Lung (tissue), 12 donors: Measurements from ENCODE around the gene EHMT1. TPM values are rescaled to one million over a fixed set of nuclear protein-coding genes. Genes with fewer than 3 reads are reported as not detected.

Source experiments
- ATAC-seq: fragments of 200-7000 bp; cut with Tn5 transposase; one replicate; pipeline ENCODE4 v1.9.1; 2020; ENCODE audit warnings: moderate number of reproducible peaks; ENCODE audit not compliant: insufficient read depth, low FRiP score
- DNase-seq, 3 donors: peaks; one replicate each; pipeline ENCODE4 v3.0.0-alpha.2; 2013 to 2017
- H3K27ac ChIP-seq, 2 donors: one replicate each; pipeline ENCODE4 v1.5.1; 2013; ENCODE audit warnings: mild to moderate bottlenecking in 2 of 2, moderate library complexity in 2 of 2, control low read depth in 1 of 2, inconsistent platforms in 1 of 2, low read depth in 1 of 2, low read length in 1 of 2
- H3K27me3 ChIP-seq, 3 donors: one replicate each; pipeline ENCODE4 v1.5.1; 2013; ENCODE audit warnings: low read length in 2 of 3; ENCODE audit not compliant: control insufficient read depth in 3 of 3, insufficient read depth in 3 of 3
- H3K36me3 ChIP-seq, 4 donors: one replicate each; pipeline ENCODE4 v1.5.1; 2013; ENCODE audit warnings: low read length in 4 of 4, mild to moderate bottlenecking in 1 of 4, moderate library complexity in 1 of 4; ENCODE audit not compliant: control insufficient read depth in 4 of 4, insufficient read depth in 4 of 4
- H3K4me1 ChIP-seq, 5 donors: one replicate each; pipeline ENCODE4 v1.5.1; 2013; ENCODE audit warnings: low read length in 5 of 5, mild to moderate bottlenecking in 2 of 5, moderate library complexity in 1 of 5; ENCODE audit not compliant: control insufficient read depth in 5 of 5, insufficient read depth in 5 of 5
- H3K4me3 ChIP-seq: one replicate; pipeline ENCODE4 v1.5.1; 2013; ENCODE audit warnings: mild to moderate bottlenecking, control low read depth, moderate library complexity
- H3K9ac ChIP-seq, 2 donors: one replicate each; pipeline ENCODE4 v1.5.1; 2013; ENCODE audit warnings: low read length in 2 of 2, control low read depth in 1 of 2; ENCODE audit not compliant: insufficient read depth in 1 of 2
- H3K9me3 ChIP-seq, 4 donors: one replicate each; pipeline ENCODE4 v1.5.1; 2013; ENCODE audit warnings: low read length in 3 of 4, mild to moderate bottlenecking in 1 of 4, moderate library complexity in 1 of 4; ENCODE audit not compliant: control insufficient read depth in 4 of 4, insufficient read depth in 3 of 4
- CTCF ChIP-seq: IDR thresholded peaks from 2 replicates; pipeline ENCODE4 v1.5.1; 2012; ENCODE audit warnings: mild to moderate bottlenecking; ENCODE audit errors: control extremely low read depth, extremely low read depth
- WGBS, 2 donors: extraction: QIAGEN DNeasy Blood & Tissue Kit; methylation state at CpG; one replicate each; pipeline ENCODE4 v1.1.7; 2013; 5-methylcytosine and 5-hydroxymethylcytosine counted together
- polyA plus RNA-seq, 2 donors: library from polyadenylated mRNA; stranded (reverse); fragments of 200-250 nt; gene quantifications; one replicate each; pipeline ENCODE4 v1.2.1, GENCODE V29; 2013
- total RNA-seq, 2 donors: library from RNA; depleted of rRNA in 1 of 2; stranded (reverse); fragments of >200 nt in 1 of 2; gene quantifications; one replicate each; pipeline ENCODE4 v1.2.1, GENCODE V29; 2014 to 2021
- donor health status: control.
- donor health status: control.
- donor health status: Bipolar disorder and iron deficiency.
- donor health status: healthy.
- donor health status: DM: yes; HTN: yes; CAD: no.

The EHMT1 gene
- total and polyA plus RNA-seq, 4 donors = 32.2 to 91.5 (median 58.1) TPM

- no peak for DNase-seq
- peaks cover 0 to 6% (median 2%) of the 10 kb centered on the region in 4 donors for H3K9me3 ChIP-seq
- ATAC-seq = no peak
- H3K36me3 ChIP-seq = peaks cover 16 to 35% (median 27%) of the 10 kb centered on the region in 4 donors
- H3K9ac ChIP-seq = no peak overlapping the region
- no peak for TF ChIP-seq CTCF
- no peaks in the 10 kb centered on the region for H3K27me3 ChIP-seq
- 89 to 90% methylated on average over 13 of the region's 13 CpGs for WGBS, 2 donors
- no peak overlapping the region for H3K27ac ChIP-seq
- H3K4me1 ChIP-seq = no peaks in the 10 kb centered on the region
- H3K4me3 ChIP-seq = no peak overlapping the region
Observed at GRCh38 chr9:137825324-137825989, 206.7 kb downstream of the EHMT1 start.

- Histone ChIP-seq H3K9me3 (peaks cover 0 to 2% (median 0%) of the 10 kb centered on the region in 4 donors), H3K27ac (no peak overlapping the region), H3K4me1 (no peaks in the 10 kb centered on the region), H3K9ac (no peak overlapping the region), H3K36me3 (peaks cover 8 to 37% (median 24%) of the 10 kb centered on the region in 4 donors), H3K27me3 (no peaks in the 10 kb centered on the region), H3K4me3 (no peak overlapping the region)
- no peak for TF ChIP-seq CTCF
- 98 to 99% methylated on average over 19 to 20 of the region's 20 CpGs for WGBS, 2 donors
- no peak for DNase-seq
- ATAC-seq = no peak
Observed at GRCh38 chr9:137827908-137828526, 209.2 kb downstream of the EHMT1 start.

- no peak overlapping the region for H3K9ac ChIP-seq
- no peak overlapping the region for H3K27ac ChIP-seq
- H3K4me1 ChIP-seq = no peaks in the 10 kb centered on the region
- DNase-seq (peak; percentile 40 to 62 (median 55)), ATAC-seq (no peak)
- WGBS, 2 donors = 88 to 90% methylated on average over 21 of the region's 21 CpGs
- H3K9me3 ChIP-seq = peaks cover 0 to 2% (median 0%) of the 10 kb centered on the region in 4 donors
- no peak for TF ChIP-seq CTCF
- no peak overlapping the region for H3K4me3 ChIP-seq
- no peaks in the 10 kb centered on the region for H3K27me3 ChIP-seq
- peaks cover 8 to 43% (median 24%) of the 10 kb centered on the region in 4 donors for H3K36me3 ChIP-seq
Observed at GRCh38 chr9:137828527-137829259, 209.9 kb downstream of the EHMT1 start.
